Body of pancreas (tissue), 4 donors: ENCODE results near the gene CYSRT1.

ENCODE experiments used
- POLR2A ChIP-seq, 3 donors: fragments of 450-650 bp; IDR thresholded peaks; one replicate each; pipeline ENCODE4 v1.6.1; 2016; ENCODE audit warnings: antibody characterized with exemption in 3 of 3, mild to moderate bottlenecking in 2 of 3
- TF ChIP-seq, protein P1 (sequence below), 7 experiments: fragments of 450-650 bp in 4 of 7; fragments of 200-600 bp in 3 of 7; sonication (generic) in 3 of 7; IDR thresholded peaks; one replicate each; pipeline ENCODE4 v1.5.1; 2016 to 2019; ENCODE audit warnings: antibody characterized with exemption in 7 of 7

DNA sequence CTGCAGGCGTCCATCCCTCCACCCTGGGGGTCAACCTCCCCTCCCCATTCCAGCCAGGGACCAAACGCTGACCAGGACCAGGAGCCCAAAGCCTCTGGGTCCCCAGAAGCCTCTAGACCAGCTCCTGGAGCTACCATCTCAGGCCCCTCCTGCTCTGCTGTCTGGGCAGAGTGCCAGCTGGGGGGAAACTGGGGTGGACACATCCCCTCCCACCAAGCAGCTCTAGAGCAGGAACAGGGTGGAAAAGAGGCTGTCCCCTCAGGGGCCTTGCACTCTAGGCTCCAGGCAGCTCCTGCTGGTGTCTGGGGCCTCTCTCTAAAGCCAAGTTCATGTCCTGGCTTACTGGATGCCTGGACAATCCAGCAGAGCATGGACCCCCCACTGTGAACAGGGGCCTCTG, 32.1 kb upstream of the CYSRT1 start:
- TF ChIP-seq, protein P1, sequence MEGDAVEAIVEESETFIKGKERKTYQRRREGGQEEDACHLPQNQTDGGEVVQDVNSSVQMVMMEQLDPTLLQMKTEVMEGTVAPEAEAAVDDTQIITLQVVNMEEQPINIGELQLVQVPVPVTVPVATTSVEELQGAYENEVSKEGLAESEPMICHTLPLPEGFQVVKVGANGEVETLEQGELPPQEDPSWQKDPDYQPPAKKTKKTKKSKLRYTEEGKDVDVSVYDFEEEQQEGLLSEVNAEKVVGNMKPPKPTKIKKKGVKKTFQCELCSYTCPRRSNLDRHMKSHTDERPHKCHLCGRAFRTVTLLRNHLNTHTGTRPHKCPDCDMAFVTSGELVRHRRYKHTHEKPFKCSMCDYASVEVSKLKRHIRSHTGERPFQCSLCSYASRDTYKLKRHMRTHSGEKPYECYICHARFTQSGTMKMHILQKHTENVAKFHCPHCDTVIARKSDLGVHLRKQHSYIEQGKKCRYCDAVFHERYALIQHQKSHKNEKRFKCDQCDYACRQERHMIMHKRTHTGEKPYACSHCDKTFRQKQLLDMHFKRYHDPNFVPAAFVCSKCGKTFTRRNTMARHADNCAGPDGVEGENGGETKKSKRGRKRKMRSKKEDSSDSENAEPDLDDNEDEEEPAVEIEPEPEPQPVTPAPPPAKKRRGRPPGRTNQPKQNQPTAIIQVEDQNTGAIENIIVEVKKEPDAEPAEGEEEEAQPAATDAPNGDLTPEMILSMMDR (IDR thresholded peaks at IDR 0.05) = no peak
- TF ChIP-seq POLR2A (IDR thresholded peaks at IDR 0.05) = no peak
